Activated CD4-positive, alpha-beta T cell treated with anti-CD3 and anti-CD28 coated beads for 4 hours (primary cell): Measurements from ENCODE around the gene PPARGC1A.

Experiments
- DNase-seq, 2 donors: peaks; one replicate each; pipeline ENCODE4 v3.0.0-alpha.2; 2020

PPARGC1A gene

GRCh38 chr4:23766344-23766743, 123.5 kb downstream of the PPARGC1A start:
- no peak for DNase-seq

- no peak for DNase-seq
These were observed 126.3 kb downstream of the PPARGC1A start for GRCh38 chr4:23763559-23763958.

GRCh38 chr4:23762551-23762950, 127.3 kb downstream of the PPARGC1A start:
- no peak for DNase-seq

GRCh38 chr4:23759066-23759465, 130.8 kb downstream of the PPARGC1A start:
- DNase-seq = no peak

- DNase-seq = no peak
These were observed 135.2 kb downstream of the PPARGC1A start for GRCh38 chr4:23754688-23755087.

- DNase-seq = no peak
These were observed 139.7 kb downstream of the PPARGC1A start for GRCh38 chr4:23750125-23750524.

- DNase-seq = no peak
These were observed 142.5 kb downstream of the PPARGC1A start for GRCh38 chr4:23747281-23747735.

- no peak for DNase-seq
These were observed 143.2 kb downstream of the PPARGC1A start for GRCh38 chr4:23746672-23747071.

- no peak for DNase-seq
These were observed 143.8 kb downstream of the PPARGC1A start for GRCh38 chr4:23746027-23746426.

- DNase-seq = no peak
These were observed 144.5 kb downstream of the PPARGC1A start for GRCh38 chr4:23745377-23745776.
